IPS-18c (cell line): ENCODE data around the gene NUBPL.

Source experiments
- H3K4me3 ChIP-seq: 2 replicates; pipeline ENCODE4 v1.7.0; 2013; ENCODE audit warnings: low read depth, mild to moderate bottlenecking, low read length, moderate library complexity; ENCODE audit not compliant: insufficient read depth
- H3K9me3 ChIP-seq: one replicate; pipeline ENCODE4 v1.6.1; 2013; ENCODE audit warnings: mild to moderate bottlenecking, low read length, moderate library complexity; ENCODE audit not compliant: control insufficient read depth, insufficient read depth

NUBPL gene

DNA sequence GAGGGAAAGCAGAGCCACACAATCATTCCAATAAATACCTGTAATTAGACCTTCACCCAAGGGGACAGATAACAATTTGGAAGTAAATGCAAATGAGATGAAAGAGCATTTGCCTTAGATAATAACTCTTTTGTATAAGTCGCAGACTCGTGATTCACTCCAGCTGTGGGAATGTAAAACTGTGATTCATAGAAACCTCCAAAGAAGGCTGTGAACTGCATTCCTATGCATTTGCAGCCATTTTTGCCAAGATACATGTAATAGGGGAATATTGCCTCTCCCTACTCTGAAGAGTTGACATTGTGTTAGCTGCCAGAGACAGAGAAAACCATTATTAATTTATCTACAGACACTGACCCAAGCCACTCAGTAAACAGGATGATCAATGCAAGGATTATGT, 334.0 kb downstream of the NUBPL start:
- no peak overlapping the region for H3K4me3 ChIP-seq
- H3K9me3 ChIP-seq, result peaks cover 2% of the 10 kb centered on the region

DNA sequence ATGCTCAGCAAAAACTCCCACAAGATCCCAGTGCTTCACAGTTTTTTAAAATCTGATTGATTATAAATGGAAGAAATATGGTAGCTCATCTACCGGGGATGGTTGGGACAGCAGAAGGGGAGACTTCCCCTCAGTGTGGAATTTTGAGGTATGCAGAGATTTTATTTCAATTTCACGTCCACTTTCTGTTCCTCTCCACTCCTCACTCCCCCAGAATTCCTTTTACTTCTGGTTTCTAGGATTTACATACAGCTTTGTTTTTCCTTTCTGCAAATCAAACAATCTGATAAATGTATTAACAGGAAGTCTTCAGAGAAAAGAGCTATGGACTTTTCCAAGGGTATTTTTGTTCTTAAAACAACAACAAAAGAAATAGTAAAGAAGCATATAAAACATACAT, 334.4 kb downstream of the NUBPL start:
- H3K4me3 ChIP-seq, result no peak overlapping the region
- peaks cover 2% of the 10 kb centered on the region for H3K9me3 ChIP-seq

DNA sequence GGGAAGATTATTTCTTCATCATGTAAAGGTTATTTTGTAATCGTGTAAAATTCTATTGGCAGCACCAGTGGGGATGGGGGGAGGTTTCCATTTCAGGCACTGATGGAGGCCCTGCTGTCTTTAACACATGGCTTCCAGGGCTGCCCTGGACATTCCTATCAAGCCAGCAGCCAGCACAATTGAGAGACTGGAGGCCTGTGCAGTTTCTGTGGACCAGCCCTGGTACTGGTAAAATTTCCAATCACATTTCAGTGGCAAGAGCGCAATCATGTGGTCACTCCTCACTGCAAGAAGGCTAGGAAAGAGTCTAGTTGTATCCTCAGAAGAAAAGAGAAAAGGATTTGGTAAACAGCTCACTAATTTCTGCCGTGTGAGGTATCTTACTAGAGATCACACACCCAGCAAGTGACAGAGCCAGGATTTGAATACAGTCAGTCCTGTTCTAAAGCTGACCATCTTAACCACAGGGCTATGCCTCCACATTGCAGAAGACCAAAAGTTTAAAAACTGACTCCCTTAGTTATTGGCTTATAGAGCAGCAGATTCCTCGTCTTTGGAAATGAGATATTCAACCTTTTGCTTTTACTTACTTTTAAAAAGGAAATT, 336.5 kb downstream of the NUBPL start:
- H3K4me3 ChIP-seq, result no peak overlapping the region

DNA sequence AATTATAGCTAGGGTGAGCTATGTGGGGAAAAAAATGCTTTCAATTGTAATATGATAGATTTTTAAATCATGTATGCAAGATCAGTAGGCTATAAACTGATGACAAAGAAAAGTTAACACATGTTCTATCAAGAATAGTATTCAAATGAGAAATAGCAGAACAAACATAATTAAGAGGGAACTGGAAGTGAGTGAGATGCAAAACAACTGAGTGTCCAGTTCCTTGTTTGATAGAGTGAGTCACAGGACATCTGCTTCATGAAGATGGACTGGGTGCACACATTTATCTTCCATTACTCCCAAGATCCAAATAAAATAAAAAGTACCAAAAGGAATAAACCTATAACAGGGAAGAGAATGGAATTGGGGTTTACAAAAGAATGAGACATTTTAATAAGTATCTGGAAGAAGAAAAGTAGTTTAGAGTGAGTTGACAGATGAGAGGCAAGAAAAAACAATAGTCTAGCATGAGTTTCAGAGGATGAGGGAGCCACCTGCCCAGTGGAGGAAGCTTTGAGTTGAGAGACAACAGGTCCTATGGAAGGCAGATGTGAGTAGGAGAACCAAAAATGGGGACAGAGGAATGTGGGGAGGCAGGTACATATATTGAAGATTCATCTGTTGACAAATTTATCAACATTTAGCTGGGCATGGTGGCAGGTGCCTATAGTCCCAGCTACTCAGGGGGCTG, 337.8 kb downstream of the NUBPL start:
- peaks cover 2% of the 10 kb centered on the region for H3K9me3 ChIP-seq
- H3K4me3 ChIP-seq, result no peak overlapping the region

More for the DNA sequence above, 336.5 kb downstream of the NUBPL start:
- peaks cover 2% of the 10 kb centered on the region for H3K9me3 ChIP-seq

DNA sequence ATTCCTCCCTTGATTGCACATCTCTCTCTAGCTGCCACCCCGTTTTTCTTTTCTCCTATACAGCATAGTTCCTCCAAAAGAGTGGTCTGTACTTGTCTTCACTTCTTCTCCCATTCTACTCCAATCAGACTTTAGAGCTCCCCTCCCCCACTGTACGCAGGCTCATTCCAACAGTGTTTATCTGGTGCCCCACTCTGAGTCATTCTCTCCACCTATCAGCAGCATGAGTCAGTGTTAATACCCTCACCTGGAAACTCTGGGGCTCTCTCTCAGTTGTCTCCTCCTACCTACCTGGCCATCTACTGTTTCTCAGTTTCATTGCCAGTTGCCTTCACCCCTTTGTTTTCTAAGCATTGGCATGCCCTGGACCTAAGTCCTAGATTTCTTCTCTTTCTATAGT, 340.8 kb downstream of the NUBPL start:
- no peak overlapping the region for H3K4me3 ChIP-seq
- no peaks in the 10 kb centered on the region for H3K9me3 ChIP-seq

DNA sequence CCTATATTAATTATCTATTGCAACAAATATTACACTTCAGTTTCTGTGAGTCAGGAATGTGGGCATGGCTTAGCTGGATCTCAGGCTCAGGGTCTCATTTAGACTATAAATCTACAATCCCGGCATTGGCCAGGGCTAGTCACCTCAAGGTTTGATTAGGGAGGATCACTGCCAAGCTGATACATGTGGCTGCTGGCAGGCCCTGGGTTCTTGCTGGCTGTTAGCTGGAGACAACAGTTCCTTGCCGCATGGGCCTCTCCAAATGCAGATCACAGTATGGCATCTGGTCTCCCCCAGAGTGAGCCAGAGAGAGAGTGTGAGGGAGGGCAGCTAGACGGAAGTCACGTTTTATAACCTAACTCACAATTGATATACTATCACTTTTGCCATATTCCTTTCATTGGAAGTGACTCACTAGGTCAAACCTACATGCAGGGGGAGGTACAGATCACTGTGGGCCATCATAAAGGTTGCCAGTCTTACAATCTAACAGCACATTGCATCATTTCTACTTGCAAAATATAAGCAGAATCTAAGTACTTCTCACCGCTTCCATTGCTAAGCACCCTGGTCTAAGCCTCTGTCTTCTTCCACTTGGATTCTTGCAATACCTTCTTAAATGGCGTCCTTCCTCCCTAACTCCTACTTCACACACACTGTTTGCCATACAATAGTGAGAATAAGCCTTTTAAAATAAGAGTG, 341.9 kb downstream of the NUBPL start:
- Histone ChIP-seq H3K4me3 (no peak overlapping the region), H3K9me3 (no peaks in the 10 kb centered on the region)

DNA sequence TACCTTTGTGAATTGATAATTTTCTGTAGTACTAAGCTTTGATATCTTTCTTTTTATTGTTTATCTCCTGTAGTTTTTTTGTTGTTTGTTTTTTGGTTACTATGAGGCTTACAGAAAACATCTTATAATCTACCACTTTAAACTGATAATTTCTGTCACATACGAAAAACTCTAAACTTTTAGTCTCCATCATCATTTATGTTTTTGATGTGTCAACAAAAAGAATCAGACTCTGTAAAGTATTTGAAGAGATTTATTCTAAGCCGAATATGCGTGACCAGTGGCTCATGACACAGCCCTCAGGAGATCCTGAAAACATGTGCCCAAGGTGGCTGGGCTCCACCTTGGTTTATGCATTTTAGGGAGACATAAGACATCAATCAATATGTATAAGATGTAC, 348.8 kb downstream of the NUBPL start:
- Histone ChIP-seq H3K9me3 (no peaks in the 10 kb centered on the region), H3K4me3 (no peak overlapping the region)
